Astrocyte of the spinal cord (primary cell): Measurements from ENCODE around the gene SARS1.

Experiments used
- DNase-seq: peaks from one replicate; pipeline ENCODE4 v3.0.0; 2011; ENCODE audit warnings: low read depth, low spot score
- H3K4me3 ChIP-seq: 2 replicates; pipeline ENCODE4 v1.5.1; 2011; ENCODE audit warnings: low read depth, mild to moderate bottlenecking, low read length, moderate library complexity
- in situ Hi-C: cut with HindIII; loops from 2 replicates; pipeline ENCODE4 v1.10.0; 2017; ENCODE audit warnings: low sequenced_read_pairs
- TF ChIP-seq, protein P1 (sequence below): IDR thresholded peaks from 2 replicates; pipeline ENCODE4 v1.5.1; 2012; ENCODE audit warnings: low read depth, mild to moderate bottlenecking, low read length, inconsistent platforms

The SARS1 gene

GRCh38 chr1:109242387-109242786 lies 28.7 kb downstream of the SARS1 start:
- no peak for DNase-seq
- no peak overlapping the region for H3K4me3 ChIP-seq
- in situ Hi-C loops = no loop called here
- TF ChIP-seq, protein P1, sequence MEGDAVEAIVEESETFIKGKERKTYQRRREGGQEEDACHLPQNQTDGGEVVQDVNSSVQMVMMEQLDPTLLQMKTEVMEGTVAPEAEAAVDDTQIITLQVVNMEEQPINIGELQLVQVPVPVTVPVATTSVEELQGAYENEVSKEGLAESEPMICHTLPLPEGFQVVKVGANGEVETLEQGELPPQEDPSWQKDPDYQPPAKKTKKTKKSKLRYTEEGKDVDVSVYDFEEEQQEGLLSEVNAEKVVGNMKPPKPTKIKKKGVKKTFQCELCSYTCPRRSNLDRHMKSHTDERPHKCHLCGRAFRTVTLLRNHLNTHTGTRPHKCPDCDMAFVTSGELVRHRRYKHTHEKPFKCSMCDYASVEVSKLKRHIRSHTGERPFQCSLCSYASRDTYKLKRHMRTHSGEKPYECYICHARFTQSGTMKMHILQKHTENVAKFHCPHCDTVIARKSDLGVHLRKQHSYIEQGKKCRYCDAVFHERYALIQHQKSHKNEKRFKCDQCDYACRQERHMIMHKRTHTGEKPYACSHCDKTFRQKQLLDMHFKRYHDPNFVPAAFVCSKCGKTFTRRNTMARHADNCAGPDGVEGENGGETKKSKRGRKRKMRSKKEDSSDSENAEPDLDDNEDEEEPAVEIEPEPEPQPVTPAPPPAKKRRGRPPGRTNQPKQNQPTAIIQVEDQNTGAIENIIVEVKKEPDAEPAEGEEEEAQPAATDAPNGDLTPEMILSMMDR = no peak

- in situ Hi-C loops = no loop called here
- TF ChIP-seq, protein P1 = no peak
- no peak overlapping the region for H3K4me3 ChIP-seq
- no peak for DNase-seq
Observed at GRCh38 chr1:109243221-109243620, 29.5 kb downstream of the SARS1 start.

- TF ChIP-seq, protein P1 = no peak
- no peak overlapping the region for H3K4me3 ChIP-seq
- in situ Hi-C loops = no loop called here
- DNase-seq = no peak
Observed at GRCh38 chr1:109243860-109244552, 30.3 kb downstream of the SARS1 start.

DNA sequence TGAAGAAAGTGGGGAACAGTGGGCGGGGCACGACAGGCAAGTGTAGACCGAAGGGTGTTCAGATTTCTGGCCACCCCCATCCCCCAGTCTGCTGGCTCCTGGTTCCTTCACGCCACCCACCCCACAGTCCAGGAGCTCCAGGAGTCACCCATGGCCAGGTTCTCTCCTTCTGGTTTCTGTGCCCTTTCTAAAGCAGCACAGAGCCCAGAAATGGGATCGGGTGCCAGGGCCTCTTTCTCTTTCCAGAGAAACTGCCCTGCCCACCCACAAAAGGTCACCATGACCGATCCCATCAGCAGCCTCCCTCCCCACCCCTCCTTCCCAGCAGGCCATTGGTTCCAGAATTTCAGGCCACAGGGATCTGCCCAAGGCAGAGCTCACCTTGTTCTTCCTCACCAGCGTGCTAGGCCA lies 32.4 kb downstream of the SARS1 start:
- TF ChIP-seq, protein P1 = no peak
- in situ Hi-C loops = no loop called here
- no peak overlapping the region for H3K4me3 ChIP-seq
- no peak for DNase-seq

GRCh38 chr1:109247401-109248365 lies 34.0 kb downstream of the SARS1 start:
- TF ChIP-seq, protein P1 = no peak
- no peak overlapping the region for H3K4me3 ChIP-seq
- no peak for DNase-seq
- in situ Hi-C loops = no loop called here

GRCh38 chr1:109248444-109248796 lies 34.7 kb downstream of the SARS1 start:
- in situ Hi-C loops = no loop called here
- H3K4me3 ChIP-seq = no peak overlapping the region
- DNase-seq = no peak
- TF ChIP-seq, protein P1 = no peak
